WERI-Rb-1 (cell line): ENCODE results near the gene DDX31.

Experiments
- DNase-seq: peaks from one replicate; pipeline ENCODE4 v3.0.0-alpha.2; 2020
- H3K27ac ChIP-seq: fragments of 250-450 bp; sonication (Bioruptor Pico); 2 replicates; pipeline ENCODE4 v1.5.1; 2020; ENCODE audit warnings: mild to moderate bottlenecking, moderate library complexity
- H3K27me3 ChIP-seq: fragments of 250-450 bp; sonication (Bioruptor Pico); 2 replicates; pipeline ENCODE4 v1.5.1; 2021; ENCODE audit warnings: mild to moderate bottlenecking, low read depth, moderate library complexity; ENCODE audit not compliant: insufficient read depth, severe bottlenecking
- H3K36me3 ChIP-seq: fragments of 250-450 bp; sonication (Bioruptor Pico); 2 replicates; pipeline ENCODE4 v1.5.1; 2020; ENCODE audit warnings: mild to moderate bottlenecking, moderate library complexity
- H3K4me3 ChIP-seq: 2 replicates; pipeline ENCODE4 v1.5.1; 2011; ENCODE audit warnings: low read depth, mild to moderate bottlenecking, control low read depth, low read length
- H3K9me3 ChIP-seq: fragments of 250-450 bp; sonication (Bioruptor Pico); 2 replicates; pipeline ENCODE4 v1.5.1; 2021; ENCODE audit warnings: mild to moderate bottlenecking, moderate library complexity; ENCODE audit not compliant: severe bottlenecking
- TF ChIP-seq, protein P1 (sequence below): IDR thresholded peaks from 2 replicates; pipeline ENCODE4 v1.5.1; 2011; ENCODE audit warnings: low read depth, mild to moderate bottlenecking, control low read depth, inconsistent platforms, low read length

DDX31 gene

DNA sequence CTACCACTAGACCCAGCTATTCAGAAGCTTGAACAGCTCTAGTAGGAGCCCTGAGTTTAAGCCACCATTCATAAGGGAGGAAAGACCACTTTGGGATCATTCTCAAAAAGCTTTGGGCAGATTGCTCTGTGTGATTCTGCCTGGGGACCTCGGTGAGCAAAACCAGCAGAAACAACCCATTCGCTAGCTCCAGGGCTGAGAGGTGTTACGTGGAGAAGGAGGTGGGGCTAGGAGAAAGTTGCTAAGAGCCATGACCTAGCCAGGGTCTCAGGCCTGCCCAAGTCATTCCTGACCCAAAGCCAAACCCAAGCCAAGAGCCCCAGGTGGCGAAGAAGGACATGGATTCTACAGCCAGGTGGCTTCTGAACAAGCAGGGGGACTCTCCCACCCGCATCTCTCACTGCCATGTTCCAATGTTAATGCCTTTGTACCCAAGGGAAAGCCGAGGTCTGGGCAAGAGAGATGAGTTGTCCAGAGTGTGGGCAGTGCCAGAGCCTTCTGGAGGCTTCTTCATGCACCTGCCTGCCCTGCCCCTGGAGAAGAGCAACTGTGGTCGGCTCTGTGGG lies 91.3 kb downstream of the DDX31 start:
- TF ChIP-seq, protein P1, sequence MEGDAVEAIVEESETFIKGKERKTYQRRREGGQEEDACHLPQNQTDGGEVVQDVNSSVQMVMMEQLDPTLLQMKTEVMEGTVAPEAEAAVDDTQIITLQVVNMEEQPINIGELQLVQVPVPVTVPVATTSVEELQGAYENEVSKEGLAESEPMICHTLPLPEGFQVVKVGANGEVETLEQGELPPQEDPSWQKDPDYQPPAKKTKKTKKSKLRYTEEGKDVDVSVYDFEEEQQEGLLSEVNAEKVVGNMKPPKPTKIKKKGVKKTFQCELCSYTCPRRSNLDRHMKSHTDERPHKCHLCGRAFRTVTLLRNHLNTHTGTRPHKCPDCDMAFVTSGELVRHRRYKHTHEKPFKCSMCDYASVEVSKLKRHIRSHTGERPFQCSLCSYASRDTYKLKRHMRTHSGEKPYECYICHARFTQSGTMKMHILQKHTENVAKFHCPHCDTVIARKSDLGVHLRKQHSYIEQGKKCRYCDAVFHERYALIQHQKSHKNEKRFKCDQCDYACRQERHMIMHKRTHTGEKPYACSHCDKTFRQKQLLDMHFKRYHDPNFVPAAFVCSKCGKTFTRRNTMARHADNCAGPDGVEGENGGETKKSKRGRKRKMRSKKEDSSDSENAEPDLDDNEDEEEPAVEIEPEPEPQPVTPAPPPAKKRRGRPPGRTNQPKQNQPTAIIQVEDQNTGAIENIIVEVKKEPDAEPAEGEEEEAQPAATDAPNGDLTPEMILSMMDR = no peak
- DNase-seq = no peak
- no peak overlapping the region for H3K4me3 ChIP-seq
- H3K27me3 ChIP-seq = peaks cover 75% of the 10 kb centered on the region
- peaks cover 2% of the 10 kb centered on the region for H3K9me3 ChIP-seq
- H3K27ac ChIP-seq = no peak overlapping the region
- H3K36me3 ChIP-seq = no peaks in the 10 kb centered on the region

DNA sequence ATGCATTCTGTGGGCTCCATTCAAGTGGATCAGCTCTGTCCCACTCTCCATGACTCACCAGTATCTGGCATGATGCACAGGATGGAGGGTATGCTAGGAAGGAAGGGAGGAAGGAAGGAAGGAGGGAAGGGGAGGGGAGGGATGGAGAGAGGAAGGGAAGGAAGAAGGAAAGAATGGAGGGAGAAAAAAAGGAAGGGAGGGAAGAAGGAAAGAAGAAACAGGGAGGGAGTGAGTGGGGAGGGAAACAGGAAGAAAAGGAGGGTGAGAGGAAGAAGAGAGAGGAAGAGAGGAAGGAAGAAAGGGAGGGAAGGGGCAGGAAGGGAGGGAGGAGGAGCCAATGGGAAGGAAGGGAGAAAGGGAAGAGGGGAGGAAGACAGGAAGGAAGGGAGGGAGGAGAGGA lies 92.7 kb downstream of the DDX31 start:
- Histone ChIP-seq H3K9me3 (peaks cover under 1% of the 10 kb centered on the region), H3K27me3 (peaks cover 61% of the 10 kb centered on the region), H3K36me3 (no peaks in the 10 kb centered on the region), H3K27ac (no peak overlapping the region), H3K4me3 (no peak overlapping the region)
- TF ChIP-seq, protein P1 = no peak
- no peak for DNase-seq

DNA sequence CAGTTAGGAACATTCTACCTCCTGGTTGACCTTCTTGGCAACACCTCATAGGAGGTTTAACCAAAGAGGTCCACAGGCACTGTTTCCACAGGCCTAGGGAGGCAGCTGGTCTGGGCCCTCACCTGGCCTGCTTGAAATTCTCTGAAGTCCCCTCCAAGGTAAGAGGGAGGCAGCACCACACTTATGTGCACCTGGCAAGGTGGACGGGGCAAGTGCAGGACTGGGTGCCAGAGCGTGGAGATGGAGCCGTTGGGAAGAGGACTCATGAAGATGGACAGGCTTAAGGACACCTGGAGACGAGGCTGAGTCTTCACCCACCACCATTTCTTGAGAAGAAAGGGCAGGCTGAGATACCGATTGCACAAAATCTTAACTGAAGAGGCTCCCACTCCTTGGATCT lies 94.0 kb downstream of the DDX31 start:
- H3K4me3 ChIP-seq = no peak overlapping the region
- H3K27me3 ChIP-seq = peaks cover 48% of the 10 kb centered on the region
- H3K27ac ChIP-seq = no peak overlapping the region
- TF ChIP-seq, protein P1 = no peak
- no peaks in the 10 kb centered on the region for H3K9me3 ChIP-seq
- H3K36me3 ChIP-seq = no peaks in the 10 kb centered on the region
- no peak for DNase-seq

DNA sequence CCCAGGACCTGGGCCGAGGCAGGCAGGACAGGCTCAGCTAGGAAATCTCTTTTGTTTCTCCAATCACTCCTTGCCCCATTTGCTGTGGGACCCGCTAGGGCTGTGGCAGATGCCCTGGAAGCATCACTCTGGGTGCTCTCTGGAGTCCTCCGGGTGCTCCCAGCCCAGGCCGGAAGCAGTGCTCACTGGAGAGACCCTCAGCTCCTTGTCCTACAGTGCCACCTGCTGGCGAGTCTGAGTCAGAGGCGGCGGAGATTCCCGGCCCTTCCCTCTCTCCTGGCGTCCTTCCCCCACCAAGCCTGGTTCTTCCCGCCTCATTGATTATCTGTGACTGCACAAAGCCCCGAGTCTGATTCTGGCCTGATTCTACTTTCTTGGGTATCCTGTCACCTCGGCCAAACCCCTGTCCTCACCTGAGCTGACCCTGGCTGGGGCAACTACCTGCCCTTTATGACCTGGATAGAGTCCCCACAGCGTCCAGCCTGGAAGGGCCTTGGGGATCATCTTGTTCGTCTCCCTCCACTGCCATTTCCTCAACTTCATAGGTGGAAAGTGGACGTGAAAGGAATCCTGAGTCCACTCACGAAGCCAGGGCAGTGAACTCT lies 94.7 kb downstream of the DDX31 start:
- no peaks in the 10 kb centered on the region for H3K9me3 ChIP-seq
- peak; percentile 94 for DNase-seq
- no peak overlapping the region for H3K27ac ChIP-seq
- TF ChIP-seq, protein P1 = peak; percentile 98
- no peaks in the 10 kb centered on the region for H3K36me3 ChIP-seq
- H3K4me3 ChIP-seq = no peak overlapping the region
- peaks cover 41% of the 10 kb centered on the region for H3K27me3 ChIP-seq

DNA sequence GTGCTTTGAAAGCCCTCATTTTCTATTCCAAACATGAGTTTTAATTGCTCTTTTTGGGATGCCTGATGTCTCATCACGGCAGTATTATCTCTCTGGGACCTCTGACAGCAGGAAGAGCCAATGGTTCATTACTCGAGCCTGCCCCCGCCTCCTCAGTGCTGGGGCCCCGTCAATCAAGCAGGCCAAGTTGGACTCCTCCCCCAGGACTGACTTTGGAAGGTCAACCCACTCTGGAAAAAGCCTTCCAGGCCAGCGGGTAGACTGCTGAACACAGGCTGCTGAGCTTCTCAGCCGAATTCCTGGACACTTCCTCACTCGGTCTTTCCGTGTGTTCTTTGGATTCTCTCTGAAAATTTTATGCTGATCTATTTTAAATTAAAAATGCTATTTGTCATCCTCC lies 96.9 kb downstream of the DDX31 start:
- Histone ChIP-seq H3K27ac (no peak overlapping the region), H3K36me3 (no peaks in the 10 kb centered on the region), H3K4me3 (no peak overlapping the region), H3K27me3 (peaks cover 19% of the 10 kb centered on the region), H3K9me3 (no peaks in the 10 kb centered on the region)
- TF ChIP-seq, protein P1 = no peak
- DNase-seq = peak; percentile 72
